K562 (cell line): ENCODE results near the gene METTL15. TPM values are rescaled to one million over a fixed set of nuclear protein-coding genes. Genes with fewer than 3 reads are reported as not detected.

Experiments used
- CEBPZ ChIP-seq: fragments of 150-350 bp; IDR thresholded peaks from 2 replicates; pipeline ENCODE4 v1.6.1; 2014; ENCODE audit warnings: low read depth, mild to moderate bottlenecking, low read length, borderline replicate concordance
- ESRRA ChIP-seq: fragments of 450-650 bp; IDR thresholded peaks from 2 replicates; pipeline ENCODE4 v1.6.1; 2014; ENCODE audit warnings: low read depth, mild to moderate bottlenecking, moderate library complexity, borderline replicate concordance
- GABPB2 ChIP-seq: fragments of 250-450 bp; sonication (Bioruptor Pico); conservative IDR thresholded peaks from 2 replicates; pipeline ENCODE4 v1.5.1; 2021; ENCODE audit warnings: mild to moderate bottlenecking
- HNRNPUL1 ChIP-seq: fragments of 200-400 bp; formaldehyde crosslinking; IDR thresholded peaks from 2 replicates; pipeline ENCODE4 v1.6.1; 2017; ENCODE audit warnings: low read length
- KAT8 ChIP-seq: fragments of 450-650 bp; IDR thresholded peaks from 2 replicates; pipeline ENCODE4 v1.6.1; 2016; ENCODE audit warnings: low read depth, mild to moderate bottlenecking
- KDM4B ChIP-seq, 2 experiments: fragments of 450-650 bp in 1 of 2; sonication (generic) in 1 of 2; IDR thresholded peaks; 2 replicates each; pipeline ENCODE4 v1.6.1; 2016 to 2017; ENCODE audit warnings: borderline replicate concordance in 2 of 2, antibody characterized with exemption in 1 of 2, low read depth in 1 of 2, mild to moderate bottlenecking in 1 of 2
- LEF1 ChIP-seq: fragments of 450-650 bp; IDR thresholded peaks from 2 replicates; pipeline ENCODE4 v1.6.1; 2016; ENCODE audit warnings: mild to moderate bottlenecking
- MNT ChIP-seq, 2 experiments: fragments of 450-650 bp; conservative IDR thresholded peaks; 2 replicates each; pipeline ENCODE4 v1.6.1; 2017; ENCODE audit warnings: mild to moderate bottlenecking in 2 of 2, moderate library complexity in 2 of 2
- NCOA2 ChIP-seq, 2 experiments: fragments of 450-650 bp; IDR thresholded peaks; 2 replicates each; pipeline ENCODE4 v1.6.1; 2018; ENCODE audit warnings: mild to moderate bottlenecking in 2 of 2, moderate library complexity in 1 of 2; ENCODE audit not compliant: partially characterized antibody in 2 of 2
- POLR2AphosphoS5 ChIP-seq: IDR thresholded peaks from 2 replicates; pipeline ENCODE4 v1.6.1; 2011; ENCODE audit warnings: mild to moderate bottlenecking, low read depth, low read length, moderate library complexity; ENCODE audit not compliant: control insufficient read depth, insufficient read depth
- POLR3G ChIP-seq: IDR thresholded peaks from 2 replicates; pipeline ENCODE4 v1.6.1; 2011; ENCODE audit not compliant: insufficient read length, insufficient replicate concordance; ENCODE audit errors: extremely low read depth
- PRPF4 ChIP-seq: fragments of 200-400 bp; formaldehyde crosslinking; IDR thresholded peaks from one replicate; pipeline ENCODE4 v1.6.1; 2017; ENCODE audit warnings: low read length, low read depth, mild to moderate bottlenecking; ENCODE audit not compliant: insufficient read depth, poor library complexity, severe bottlenecking
- ZEB2 ChIP-seq: fragments of 450-650 bp; IDR thresholded peaks from 2 replicates; pipeline ENCODE4 v1.6.1; 2016
- ZNF184 ChIP-seq: sonication (generic); formaldehyde crosslinking; IDR thresholded peaks from 2 replicates; pipeline ENCODE4 v1.5.0; 2020; ENCODE audit warnings: missing genetic modification reagents
- ZNF232 ChIP-seq: sonication (generic); formaldehyde crosslinking; IDR thresholded peaks from 2 replicates; pipeline ENCODE4 v1.8.0; 2022; ENCODE audit warnings: mild to moderate bottlenecking, missing genetic modification reagents
- ZNF696 ChIP-seq: fragments of 250-450 bp; sonication (Bioruptor Pico); conservative IDR thresholded peaks from 2 replicates; pipeline ENCODE4 v1.4.0; 2020; ENCODE audit warnings: mild to moderate bottlenecking, moderate library complexity
- ZZZ3 ChIP-seq: fragments of 450-650 bp; IDR thresholded peaks from 2 replicates; pipeline ENCODE4 v1.6.1; 2016; ENCODE audit warnings: antibody characterized with exemption, mild to moderate bottlenecking, moderate library complexity
- polyA plus RNA-seq, 8 experiments: library from polyadenylated mRNA; depleted of rRNA in 4 of 8; stranded (reverse) in 5 of 8; unstranded in 3 of 8; fragments of >200 nt; fragmentation: Nextera tagmentation in 2 of 8; fragmentation: Illumina TruSeq in 1 of 8; extraction: Ambion mirVana in 2 of 8; extraction: Trizol in 1 of 8; gene quantifications; 2 replicates each; pipeline versions ENCODE4 v1.2.1 to v1.2.3, GENCODE V29; 2011 to 2014; ENCODE audit warnings: inconsistent platforms in 1 of 8, missing spikeins in 1 of 8
- total RNA-seq, 7 experiments: library from RNA; depleted of rRNA in 6 of 7; stranded (reverse); fragments of >200 nt in 6 of 7; fragmentation: Illumina TruSeq in 2 of 7; extraction: Trizol in 2 of 7; gene quantifications; 2 replicates each; pipeline versions ENCODE4 v1.2.1 to v1.2.3, GENCODE V29; 2011 to 2021; ENCODE audit warnings: low replicate concordance in 1 of 7
- TF ChIP-seq, protein P1 (sequence below), 3 experiments: fragments of 200-800 bp in 1 of 3; fragments of 250-450 bp in 1 of 3; fragments of 450-650 bp in 1 of 3; sonication (Bioruptor Pico) in 1 of 3; sonication (Bioruptor generic) in 1 of 3; formaldehyde crosslinking in 1 of 3; IDR thresholded peaks; 2 replicates each; pipeline versions ENCODE4 v1.6.1 to v1.8.0; 2016 to 2022; ENCODE audit warnings: mild to moderate bottlenecking in 2 of 3, missing genetic modification characterization in 2 of 3, missing compliant biosample characterization in 1 of 3, moderate library complexity in 1 of 3

The METTL15 gene
- total and polyA plus RNA-seq, 9 of the 15 experiments (the other 6 are each of a cell fraction or from before 2014, with no cell fraction given) = 10.7 to 21.7 (median 15.9) TPM

GRCh38 chr11:28110108-28110820 lies 2.1 kb downstream of the METTL15 start (continued):
- TF ChIP-seq MNT (conservative IDR thresholded peaks at IDR 0.05) (peak; percentile 32 to 76; a peak in 2 of 4 replicates), HNRNPUL1 (no peak), KDM4B (IDR thresholded peaks at IDR 0.05; ENCODE audit: borderline replicate concordance in 2 of 2, low read depth in 1 of 2) (no peak), ZNF184 (CRISPR knock-in tag) (no peak), POLR3G (no peak), ZNF696 (no peak), CEBPZ (0 out of 2 replicates have a peak, but pooled peaks have one; percentile 18), ZEB2 (peak; percentile 96), ZZZ3 (no peak), LEF1 (no peak), GABPB2 (CRISPR knock-in tag) (no peak), ZNF232 (no peak), NCOA2 (IDR thresholded peaks at IDR 0.05; ENCODE audit: partially characterized antibody in 2 of 2) (no peak), KAT8 (0 out of 2 replicates have a peak, but pooled peaks have one; percentile 20), ESRRA (peak; percentile 59), POLR2AphosphoS5 (peak; percentile 89), PRPF4 (no peak)
- TF ChIP-seq, protein P1, sequence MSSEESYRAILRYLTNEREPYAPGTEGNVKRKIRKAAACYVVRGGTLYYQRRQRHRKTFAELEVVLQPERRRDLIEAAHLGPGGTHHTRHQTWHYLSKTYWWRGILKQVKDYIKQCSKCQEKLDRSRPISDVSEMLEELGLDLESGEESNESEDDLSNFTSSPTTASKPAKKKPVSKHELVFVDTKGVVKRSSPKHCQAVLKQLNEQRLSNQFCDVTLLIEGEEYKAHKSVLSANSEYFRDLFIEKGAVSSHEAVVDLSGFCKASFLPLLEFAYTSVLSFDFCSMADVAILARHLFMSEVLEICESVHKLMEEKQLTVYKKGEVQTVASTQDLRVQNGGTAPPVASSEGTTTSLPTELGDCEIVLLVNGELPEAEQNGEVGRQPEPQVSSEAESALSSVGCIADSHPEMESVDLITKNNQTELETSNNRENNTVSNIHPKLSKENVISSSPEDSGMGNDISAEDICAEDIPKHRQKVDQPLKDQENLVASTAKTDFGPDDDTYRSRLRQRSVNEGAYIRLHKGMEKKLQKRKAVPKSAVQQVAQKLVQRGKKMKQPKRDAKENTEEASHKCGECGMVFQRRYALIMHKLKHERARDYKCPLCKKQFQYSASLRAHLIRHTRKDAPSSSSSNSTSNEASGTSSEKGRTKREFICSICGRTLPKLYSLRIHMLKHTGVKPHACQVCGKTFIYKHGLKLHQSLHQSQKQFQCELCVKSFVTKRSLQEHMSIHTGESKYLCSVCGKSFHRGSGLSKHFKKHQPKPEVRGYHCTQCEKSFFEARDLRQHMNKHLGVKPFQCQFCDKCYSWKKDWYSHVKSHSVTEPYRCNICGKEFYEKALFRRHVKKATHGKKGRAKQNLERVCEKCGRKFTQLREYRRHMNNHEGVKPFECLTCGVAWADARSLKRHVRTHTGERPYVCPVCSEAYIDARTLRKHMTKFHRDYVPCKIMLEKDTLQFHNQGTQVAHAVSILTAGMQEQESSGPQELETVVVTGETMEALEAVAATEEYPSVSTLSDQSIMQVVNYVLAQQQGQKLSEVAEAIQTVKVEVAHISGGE (CRISPR knock-in tag; IDR thresholded peaks at IDR 0.05) = peak; percentile 95 to 100 (median 99)
